Cardiac muscle cell (in vitro differentiated cells and primary cell): ENCODE data around the gene N4BP2. TPM values are rescaled to one million over a fixed set of nuclear protein-coding genes. Genes with fewer than 3 reads are reported as not detected.

ENCODE experiments used
- DNase-seq, 2 donors: peaks; one replicate each; pipeline versions ENCODE4 v3.0.0 to v3.0.0-alpha.2; 2010 to 2017; ENCODE audit warnings: low read depth in 1 of 2, low spot score in 1 of 2
- H3K27ac ChIP-seq: fragments of 200-600 bp; sonication (generic); 2 replicates; pipeline ENCODE4 v1.5.1; 2016
- H3K27me3 ChIP-seq: fragments of 200-600 bp; sonication (generic); 2 replicates; pipeline ENCODE4 v1.6.0; 2016; ENCODE audit warnings: control low read depth
- H3K36me3 ChIP-seq: fragments of 200-600 bp; sonication (generic); 2 replicates; pipeline ENCODE4 v1.5.1; 2016; ENCODE audit warnings: control low read depth
- H3K4me1 ChIP-seq: fragments of 200-600 bp; sonication (generic); 2 replicates; pipeline ENCODE4 v1.8.1; 2017; ENCODE audit warnings: low read depth, mild to moderate bottlenecking, mixed run types
- H3K4me3 ChIP-seq: fragments of 200-600 bp; sonication (generic); 2 replicates; pipeline ENCODE4 v1.5.1; 2016; ENCODE audit warnings: mild to moderate bottlenecking
- H3K9me3 ChIP-seq: fragments of 200-600 bp; sonication (generic); 2 replicates; pipeline ENCODE4 v1.5.1; 2017; ENCODE audit warnings: low read depth, mild to moderate bottlenecking, control low read depth
- CTCF ChIP-seq: IDR thresholded peaks from 2 replicates; pipeline ENCODE4 v1.5.1; 2012; ENCODE audit warnings: low read depth, mild to moderate bottlenecking, low read length
- polyA plus RNA-seq: library from polyadenylated mRNA; unstranded; fragments of >200 nt; fragmentation: Nextera tagmentation; extraction: Ambion mirVana; gene quantifications from 2 replicates; pipeline ENCODE4 v1.2.1, GENCODE V29; 2016
- total RNA-seq: library from RNA; depleted of rRNA; stranded (reverse); fragments of >200 nt; gene quantifications from 2 replicates; pipeline ENCODE4 v1.2.3, GENCODE V29; 2016

The N4BP2 gene
- total and polyA plus RNA-seq, 2 experiments from 2014 or later = 22.1 to 27.9 TPM

GRCh38 chr4:40206426-40206825 lies 149.8 kb downstream of the N4BP2 start:
- H3K9me3 ChIP-seq = no peaks in the 10 kb centered on the region
- DNase-seq = no peak
- H3K27me3 ChIP-seq = no peaks in the 10 kb centered on the region
- no peak for TF ChIP-seq CTCF
- no peak overlapping the region for H3K4me3 ChIP-seq
- no peaks in the 10 kb centered on the region for H3K36me3 ChIP-seq
- H3K27ac ChIP-seq = no peak overlapping the region
- H3K4me1 ChIP-seq = no peaks in the 10 kb centered on the region

Other genes starting within 250 kb of the N4BP2 start
- gene PDS5A, start 78.9 kb upstream of the N4BP2 start, total RNA-seq = 27.3 and 37.8 TPM in 2 replicates
- gene PDS5A, start 78.9 kb upstream of the N4BP2 start, polyA plus RNA-seq = 19.2 and 39.5 TPM in 2 replicates
- gene RHOH, start 140.2 kb downstream of the N4BP2 start, total RNA-seq = not detected in 2 replicates
- not detected in 2 replicates for gene RHOH, start 140.2 kb downstream of the N4BP2 start, polyA plus RNA-seq